HG03565 (cell line): Measurements from ENCODE around the gene DSE.

Experiments used
- ATAC-seq: cut with Tn5 transposase; IDR thresholded peaks from one replicate; pipeline ENCODE4 v1.9.1; 2021; ENCODE audit warnings: mild to moderate bottlenecking, moderate library complexity; ENCODE audit not compliant: unreplicated experiment

The DSE gene

GRCh38 chr6:116359835-116360234 is 10.9 kb upstream of the DSE start:
- ATAC-seq = no peak

- ATAC-seq = no peak
These were observed 8.5 kb upstream of the DSE start for GRCh38 chr6:116362276-116362675.

GRCh38 chr6:116363759-116364158 is 7.0 kb upstream of the DSE start:
- no peak for ATAC-seq

GRCh38 chr6:116364321-116364720 is 6.4 kb upstream of the DSE start:
- ATAC-seq = no peak

- no peak for ATAC-seq
These were observed 5.0 kb upstream of the DSE start for GRCh38 chr6:116365743-116366142.

- no peak for ATAC-seq
These were observed 3.9 kb upstream of the DSE start for GRCh38 chr6:116366740-116367275.

GRCh38 chr6:116369540-116369939 is 1.2 kb upstream of the DSE start:
- peak; percentile 52 for ATAC-seq

GRCh38 chr6:116369964-116370759 is 585 bp upstream of the DSE start:
- ATAC-seq = peak; percentile 31

- ATAC-seq = peak; percentile 25
These were observed 572 bp downstream of the DSE start for GRCh38 chr6:116371120-116371917.

GRCh38 chr6:116371918-116372209 is 1.1 kb downstream of the DSE start:
- no peak for ATAC-seq

- no peak for ATAC-seq
These were observed 2.6 kb downstream of the DSE start for GRCh38 chr6:116373300-116373699.

- no peak for ATAC-seq
These were observed 3.2 kb downstream of the DSE start for GRCh38 chr6:116373940-116374339.

GRCh38 chr6:116374586-116374985 is 3.8 kb downstream of the DSE start:
- ATAC-seq = no peak

GRCh38 chr6:116375262-116375661 is 4.5 kb downstream of the DSE start:
- ATAC-seq = no peak

GRCh38 chr6:116376149-116376548 is 5.4 kb downstream of the DSE start:
- no peak for ATAC-seq

- no peak for ATAC-seq
These were observed 9.0 kb downstream of the DSE start for GRCh38 chr6:116379764-116380163.

- no peak for ATAC-seq
These were observed 9.6 kb downstream of the DSE start for GRCh38 chr6:116380346-116380745.

- ATAC-seq = no peak
These were observed 10.3 kb downstream of the DSE start for GRCh38 chr6:116381000-116381399.

- ATAC-seq = no peak
These were observed 11.8 kb downstream of the DSE start for GRCh38 chr6:116382587-116382986.

GRCh38 chr6:116384727-116385458 is 14.1 kb downstream of the DSE start:
- no peak for ATAC-seq

GRCh38 chr6:116385459-116385802 is 14.7 kb downstream of the DSE start:
- no peak for ATAC-seq

GRCh38 chr6:116385921-116386320 is 15.2 kb downstream of the DSE start:
- ATAC-seq = no peak
